HG03025 (cell line): Measurements from ENCODE around the gene CPSF7.

Source experiments
- ATAC-seq: cut with Tn5 transposase; IDR thresholded peaks from one replicate; pipeline ENCODE4 v1.9.1; 2021; ENCODE audit warnings: mild to moderate bottlenecking, moderate library complexity; ENCODE audit not compliant: unreplicated experiment, low FRiP score

Gene CPSF7

GRCh38 chr11:61358566-61358965 is 71.2 kb downstream of the CPSF7 start:
- ATAC-seq: no peak

GRCh38 chr11:61357894-61358239 is 71.9 kb downstream of the CPSF7 start:
- ATAC-seq: no peak

- peak; percentile 39 for ATAC-seq
These were observed 72.4 kb downstream of the CPSF7 start for GRCh38 chr11:61357233-61357893.

- no peak for ATAC-seq
These were observed 73.1 kb downstream of the CPSF7 start for GRCh38 chr11:61356706-61357105.

- ATAC-seq: no peak
These were observed 75.6 kb downstream of the CPSF7 start for GRCh38 chr11:61354208-61354607.

- no peak for ATAC-seq
These were observed 76.4 kb downstream of the CPSF7 start for GRCh38 chr11:61353131-61354067.
